Keratinocyte (primary cell): ENCODE results near the gene KRTAP5-3.

Experiments
- CTCF ChIP-seq, 3 experiments: IDR thresholded peaks in 1 of 3; conservative IDR thresholded peaks in 1 of 3; optimal IDR thresholded peaks in 1 of 3; 2 replicates in 2 of 3; 3 replicates in 1 of 3; pipeline versions ENCODE3 to v1.5.1; 2011; ENCODE audit warnings: low read length in 3 of 3, mild to moderate bottlenecking in 3 of 3, moderate library complexity in 2 of 3, control low read depth in 1 of 3, inconsistent platforms in 1 of 3; ENCODE audit not compliant: insufficient read depth in 2 of 3; ENCODE audit errors: extremely low read depth in 1 of 3
- EZH2 ChIP-seq: IDR thresholded peaks from one replicate; pipeline ENCODE4 v1.6.1; 2012; ENCODE audit warnings: inconsistent platforms, mild to moderate bottlenecking, low read length, moderate library complexity

GRCh38 chr11:1592628-1593027 is 15.6 kb downstream of the KRTAP5-3 start:
- TF ChIP-seq CTCF (optimal IDR thresholded peaks at IDR 0.05 in 1 of 3, IDR thresholded peaks at IDR 0.05 in 1 of 3, conservative IDR thresholded peaks at IDR 0.05 in 1 of 3; ENCODE audit: extremely low read depth in 1 of 3, insufficient read depth in 2 of 3, low read length in 3 of 3) (no peak), EZH2 (no peak)
